Frontal cortex (tissue), 4 donors: Measurements from ENCODE around the gene PARVA. TPM values are rescaled to one million over a fixed set of nuclear protein-coding genes. Genes with fewer than 3 reads are reported as not detected.

Source experiments
- DNase-seq, 2 donors: peaks; one replicate each; pipeline ENCODE4 v3.0.0; 2012; ENCODE audit warnings: low spot score in 2 of 2
- FAIRE-seq: peaks from 2 replicates; lab custom pipeline; 2012; peaks lifted over from hg19 to GRCh38; lab: Jason Lieb, UNC
- total RNA-seq: library from RNA; depleted of rRNA; stranded (reverse); fragments of >200 nt; gene quantifications from one replicate; pipeline ENCODE4 v1.2.3, GENCODE V29; 2014
- donor health status: control.
- donor health status: control.
- donor health status: control.

PARVA gene
- total RNA-seq, 1 donor from 2014 or later: 3.3 TPM

DNA sequence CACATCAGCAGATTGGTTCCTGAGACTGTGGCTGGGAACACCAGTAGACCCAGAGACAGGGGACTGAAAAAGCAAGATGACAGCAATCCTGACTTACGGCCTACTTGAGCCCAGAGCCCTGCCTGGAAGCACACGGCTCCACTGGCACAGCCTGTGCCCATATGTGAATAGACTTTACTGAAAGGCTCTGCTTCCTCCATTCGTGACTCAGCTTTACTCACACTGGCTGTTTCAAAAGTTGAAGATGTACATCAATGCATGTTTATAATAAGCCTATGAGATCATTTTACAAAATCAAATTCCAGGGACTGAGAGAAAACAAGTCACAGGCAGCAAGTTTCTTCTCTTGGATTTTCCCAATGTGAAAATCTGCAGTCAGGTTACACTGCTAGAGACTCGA lies 162.2 kb downstream of the PARVA start:
- FAIRE-seq (no peak), DNase-seq (no peak)

GRCh38 chr11:12540075-12540680 lies 162.8 kb downstream of the PARVA start:
- FAIRE-seq (no peak), DNase-seq (no peak)

- no peak for FAIRE-seq
- DNase-seq: no peak
Observed at GRCh38 chr11:12540913-12541582, 163.7 kb downstream of the PARVA start.

- FAIRE-seq: no peak
Observed at GRCh38 chr11:12541583-12542151, 164.3 kb downstream of the PARVA start.

GRCh38 chr11:12542186-12542935 lies 165.0 kb downstream of the PARVA start:
- FAIRE-seq (no peak), DNase-seq (no peak)

More at GRCh38 chr11:12541583-12542151, 164.3 kb downstream of the PARVA start:
- no peak for DNase-seq

GRCh38 chr11:12543596-12544415 lies 166.4 kb downstream of the PARVA start:
- DNase-seq (no peak), FAIRE-seq (no peak)

GRCh38 chr11:12544986-12545775 lies 167.8 kb downstream of the PARVA start:
- FAIRE-seq (no peak), DNase-seq (no peak)

DNA sequence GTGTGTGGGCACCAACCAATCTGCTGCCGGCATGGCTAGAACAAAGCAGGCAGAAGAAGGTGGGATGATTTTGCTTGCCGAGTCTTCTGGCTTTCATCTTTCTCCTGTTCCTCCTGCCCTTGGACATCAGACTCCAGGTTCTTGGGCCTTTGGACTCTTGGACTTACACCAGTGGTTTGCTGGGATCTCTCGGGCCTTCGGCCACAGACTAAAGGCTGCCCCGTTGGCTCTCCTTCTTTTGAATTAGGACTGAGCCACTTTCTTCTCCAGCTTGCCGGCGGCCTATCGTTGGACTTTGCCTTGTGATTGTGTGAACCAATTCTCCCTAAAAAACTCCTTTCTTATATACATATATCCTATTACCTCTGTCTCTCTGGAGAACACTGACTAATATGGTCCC lies 168.8 kb downstream of the PARVA start:
- FAIRE-seq (no peak), DNase-seq (no peak)

DNA sequence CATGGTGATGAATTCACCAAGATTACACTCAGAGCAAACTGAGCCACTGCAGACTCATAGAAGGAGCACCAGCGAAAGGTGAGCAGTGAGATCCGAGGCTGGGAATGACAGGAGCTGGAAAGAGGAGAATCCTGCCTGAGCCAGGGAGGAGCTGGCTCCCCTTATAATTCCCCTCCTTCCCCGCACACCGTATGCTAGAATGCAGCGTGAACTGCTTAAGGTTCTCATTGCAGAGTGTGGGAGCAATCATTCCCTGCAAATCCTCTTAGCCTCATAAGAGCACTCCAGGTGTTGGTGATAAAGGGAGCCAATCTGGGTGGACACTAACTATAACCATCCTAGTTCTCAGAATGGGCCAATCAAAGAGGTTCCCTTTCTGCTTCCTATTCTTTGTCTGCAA lies 169.3 kb downstream of the PARVA start:
- no peak for DNase-seq
- no peak for FAIRE-seq

DNA sequence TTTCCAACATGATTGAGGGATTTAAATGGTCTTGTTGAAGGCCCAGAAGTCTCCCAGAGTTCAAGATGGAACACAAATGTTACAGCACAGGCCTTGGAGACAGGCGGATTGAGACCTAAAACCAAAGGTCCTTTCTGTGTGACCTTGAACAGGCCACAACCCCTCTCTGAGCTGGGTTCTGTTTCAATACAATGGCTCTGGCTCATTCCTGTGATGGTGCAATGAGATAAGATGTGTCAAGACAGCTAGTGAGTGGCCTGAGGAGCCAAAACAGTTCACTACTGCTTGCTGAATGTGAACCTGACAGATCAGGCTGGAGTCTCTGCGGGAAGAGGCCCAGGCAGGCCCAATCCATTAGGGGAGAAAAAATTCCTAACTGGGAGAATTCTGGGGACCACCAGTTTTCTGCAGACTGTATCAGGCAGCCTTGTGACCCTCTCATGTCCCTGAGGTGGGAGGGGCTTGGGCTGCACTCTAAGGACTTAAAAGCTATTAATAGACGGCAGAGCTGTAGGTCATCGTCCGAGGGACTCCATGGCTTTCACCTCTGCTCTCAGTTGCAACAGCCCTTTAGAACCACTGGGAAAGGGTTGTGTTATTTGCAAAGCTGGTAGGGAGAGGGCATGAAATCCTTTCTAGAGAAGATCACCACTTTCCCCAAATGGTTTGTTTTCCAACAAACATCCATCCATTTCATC lies 170.7 kb downstream of the PARVA start:
- DNase-seq (no peak), FAIRE-seq (no peak)

GRCh38 chr11:12552692-12553091 lies 175.3 kb downstream of the PARVA start:
- FAIRE-seq: no peak
- no peak for DNase-seq

- DNase-seq: no peak
- no peak for FAIRE-seq
Observed at GRCh38 chr11:12554122-12554521, 176.8 kb downstream of the PARVA start.

- FAIRE-seq: no peak
Observed at GRCh38 chr11:12556155-12556554, 178.8 kb downstream of the PARVA start.

DNA sequence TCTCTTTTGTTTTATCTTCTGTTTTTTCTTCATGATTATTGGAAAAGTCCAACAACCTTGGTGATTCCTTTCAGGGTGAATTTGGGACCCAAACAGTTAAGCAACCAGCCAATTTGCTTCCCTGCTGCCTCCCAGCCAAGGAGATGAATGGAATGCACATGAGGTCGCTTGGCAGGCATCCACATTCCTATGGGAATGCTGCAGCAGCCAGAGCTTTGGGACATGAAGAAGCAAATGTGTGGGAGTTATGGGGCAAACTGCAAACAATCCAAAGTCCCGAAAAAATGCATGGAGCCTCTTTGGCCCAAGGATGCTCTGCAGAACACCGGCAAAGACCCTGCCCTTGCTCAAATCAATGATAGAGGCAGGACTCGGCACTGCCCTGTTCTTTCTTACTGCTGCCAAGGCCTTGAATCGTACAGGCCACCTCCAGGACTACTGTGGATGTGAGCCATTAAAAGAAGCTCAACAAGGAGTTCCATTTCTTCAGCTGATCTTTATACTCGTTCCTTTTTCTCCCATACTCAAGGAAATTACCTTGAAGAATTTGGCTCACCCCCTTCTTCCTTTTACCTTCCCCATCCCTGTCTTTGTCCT lies 179.5 kb downstream of the PARVA start:
- DNase-seq (no peak), FAIRE-seq (no peak)

More at GRCh38 chr11:12556155-12556554, 178.8 kb downstream of the PARVA start:
- no peak for DNase-seq

DNA sequence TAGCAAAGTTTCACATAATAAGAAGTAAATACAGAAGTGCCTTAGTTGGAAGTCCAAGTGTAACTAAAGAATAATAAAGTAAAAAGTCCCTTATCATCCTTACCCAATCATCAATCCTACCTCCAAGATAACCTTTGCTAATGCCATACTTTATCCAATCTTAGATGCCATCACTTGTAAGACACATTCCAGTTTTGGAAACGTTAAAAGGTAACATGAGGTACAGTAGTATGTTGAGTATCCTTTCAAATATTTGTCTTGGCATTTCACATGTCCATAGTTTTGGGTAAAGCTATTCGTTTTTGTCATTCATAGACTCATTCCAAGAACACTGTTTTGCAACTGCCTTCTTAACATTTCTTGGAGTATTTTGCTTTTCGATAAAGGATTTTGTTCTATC lies 181.6 kb downstream of the PARVA start:
- FAIRE-seq: no peak
- no peak for DNase-seq

DNA sequence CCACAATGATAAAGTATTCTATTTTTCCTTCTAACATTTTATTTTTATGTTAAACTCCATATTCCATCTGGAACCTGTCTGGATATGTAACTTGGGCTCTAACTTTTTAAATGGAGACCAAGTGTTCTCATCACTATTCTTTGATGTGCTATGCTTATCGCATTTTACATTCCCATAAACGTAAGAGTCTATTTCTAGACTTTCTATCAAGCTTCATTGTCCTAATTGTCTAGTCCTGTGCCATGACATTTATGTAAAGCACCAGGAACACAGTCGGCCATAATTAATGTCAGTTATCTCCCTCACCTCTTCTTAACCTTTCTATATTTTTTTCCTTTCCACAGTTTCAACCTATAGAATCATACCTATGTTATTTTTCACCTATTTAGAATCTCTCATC lies 183.0 kb downstream of the PARVA start:
- no peak for FAIRE-seq

GRCh38 chr11:12560861-12561260 lies 183.5 kb downstream of the PARVA start:
- DNase-seq (no peak), FAIRE-seq (no peak)

More for the DNA sequence above, 183.0 kb downstream of the PARVA start:
- no peak for DNase-seq

DNA sequence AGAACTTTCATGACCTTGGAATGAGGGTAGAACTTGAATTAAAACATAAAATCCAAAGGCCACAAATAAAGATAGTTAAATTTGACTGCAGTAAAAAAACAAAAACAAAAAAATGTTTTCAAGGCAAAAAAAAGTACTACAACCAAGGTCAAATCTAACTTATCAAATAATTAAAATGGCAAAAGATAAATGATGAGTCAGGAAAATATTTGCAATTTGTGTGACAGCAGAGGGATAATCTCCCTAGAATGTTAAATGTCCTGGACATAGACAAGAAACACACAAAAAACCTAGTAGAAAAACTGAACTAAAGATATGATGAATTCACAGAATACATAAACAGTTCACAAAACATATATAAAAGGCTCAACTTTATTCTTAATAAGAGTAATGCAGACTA lies 186.6 kb downstream of the PARVA start:
- no peak for DNase-seq
- no peak for FAIRE-seq
